LNCaP clone FGC (cell line): ENCODE data around the gene VMO1.

Source experiments
- DNase-seq: peaks from one replicate; pipeline ENCODE4 v3.0.0-alpha.2; 2011; ENCODE audit warnings: low read depth
- H3K4me3 ChIP-seq: 2 replicates; pipeline ENCODE4 v1.5.1; 2011; ENCODE audit warnings: mild to moderate bottlenecking, low read depth, low read length, control low read depth
- TF ChIP-seq, protein P1 (sequence below): IDR thresholded peaks from 2 replicates; pipeline ENCODE4 v1.5.1; 2012; ENCODE audit warnings: mild to moderate bottlenecking; ENCODE audit not compliant: control insufficient read depth, insufficient read depth; ENCODE audit errors: extremely low read depth

VMO1 gene

DNA sequence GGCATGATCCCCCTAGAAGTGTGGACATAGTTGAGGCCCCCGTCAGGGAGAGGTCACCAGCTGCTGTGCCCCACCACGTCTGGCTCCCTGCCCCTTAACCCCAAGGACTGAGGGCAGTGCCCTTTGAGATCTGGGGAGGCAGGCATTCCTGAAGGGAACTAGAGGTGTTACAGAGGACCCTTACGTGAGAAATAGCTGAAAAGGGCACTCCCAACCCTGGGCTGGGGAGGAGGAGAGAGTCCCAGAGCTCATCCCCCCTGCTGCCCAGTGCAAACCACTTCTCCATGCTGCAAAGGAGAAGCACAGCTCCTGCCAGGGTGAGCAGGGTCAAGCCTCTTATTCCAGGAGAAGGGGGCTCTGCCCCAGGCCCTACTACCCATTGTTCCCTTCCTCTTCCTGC, 36.7 kb upstream of the VMO1 start:
- TF ChIP-seq, protein P1, sequence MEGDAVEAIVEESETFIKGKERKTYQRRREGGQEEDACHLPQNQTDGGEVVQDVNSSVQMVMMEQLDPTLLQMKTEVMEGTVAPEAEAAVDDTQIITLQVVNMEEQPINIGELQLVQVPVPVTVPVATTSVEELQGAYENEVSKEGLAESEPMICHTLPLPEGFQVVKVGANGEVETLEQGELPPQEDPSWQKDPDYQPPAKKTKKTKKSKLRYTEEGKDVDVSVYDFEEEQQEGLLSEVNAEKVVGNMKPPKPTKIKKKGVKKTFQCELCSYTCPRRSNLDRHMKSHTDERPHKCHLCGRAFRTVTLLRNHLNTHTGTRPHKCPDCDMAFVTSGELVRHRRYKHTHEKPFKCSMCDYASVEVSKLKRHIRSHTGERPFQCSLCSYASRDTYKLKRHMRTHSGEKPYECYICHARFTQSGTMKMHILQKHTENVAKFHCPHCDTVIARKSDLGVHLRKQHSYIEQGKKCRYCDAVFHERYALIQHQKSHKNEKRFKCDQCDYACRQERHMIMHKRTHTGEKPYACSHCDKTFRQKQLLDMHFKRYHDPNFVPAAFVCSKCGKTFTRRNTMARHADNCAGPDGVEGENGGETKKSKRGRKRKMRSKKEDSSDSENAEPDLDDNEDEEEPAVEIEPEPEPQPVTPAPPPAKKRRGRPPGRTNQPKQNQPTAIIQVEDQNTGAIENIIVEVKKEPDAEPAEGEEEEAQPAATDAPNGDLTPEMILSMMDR = no peak
- DNase-seq = no peak
- H3K4me3 ChIP-seq = no peak overlapping the region

- H3K4me3 ChIP-seq = no peak overlapping the region
- DNase-seq = no peak
- TF ChIP-seq, protein P1 = no peak
Observed at GRCh38 chr17:4818276-4818675, 32.1 kb upstream of the VMO1 start.

DNA sequence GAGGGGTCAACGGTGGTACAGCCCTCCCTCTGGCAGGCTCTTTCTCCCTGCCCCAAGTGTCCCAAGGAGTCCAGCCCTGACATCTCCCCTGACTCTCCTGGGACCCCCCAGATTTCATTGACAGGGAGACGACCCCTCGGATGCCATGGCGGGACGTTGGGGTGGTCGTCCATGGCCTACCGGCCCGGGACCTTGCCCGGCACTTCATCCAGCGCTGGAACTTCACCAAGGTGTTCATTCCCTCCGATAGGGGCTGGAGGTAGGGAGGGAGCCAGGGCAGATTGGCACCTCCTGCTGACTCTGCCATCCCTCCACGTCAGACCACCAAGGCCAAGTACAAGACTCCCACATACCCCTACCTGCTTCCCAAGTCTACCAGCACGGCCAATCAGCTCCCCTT, 30.7 kb upstream of the VMO1 start:
- no peak for DNase-seq
- TF ChIP-seq, protein P1 = no peak
- no peak overlapping the region for H3K4me3 ChIP-seq

GRCh38 chr17:4815043-4815675, 29.0 kb upstream of the VMO1 start:
- no peak overlapping the region for H3K4me3 ChIP-seq
- TF ChIP-seq, protein P1 = no peak
- DNase-seq = no peak

DNA sequence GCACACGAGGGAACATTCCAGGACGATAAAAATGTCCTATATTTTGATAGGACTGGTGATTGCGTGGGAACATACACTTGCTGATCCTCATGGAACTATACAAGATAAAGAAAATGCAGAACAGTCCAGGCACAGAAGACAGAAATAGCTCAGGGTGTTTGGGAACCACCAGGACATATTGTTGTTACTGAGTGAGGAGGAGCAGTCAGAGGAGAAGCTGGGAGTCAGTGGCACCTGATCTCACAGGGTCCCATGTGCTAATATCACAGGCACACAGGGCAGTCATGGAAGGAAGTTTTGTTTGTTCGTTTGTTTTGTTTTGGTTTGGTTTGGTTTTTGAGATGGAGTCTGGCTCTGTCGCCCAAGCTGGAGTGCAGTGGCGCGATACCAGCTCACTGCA, 26.5 kb upstream of the VMO1 start:
- no peak for DNase-seq
- TF ChIP-seq, protein P1 = no peak
- H3K4me3 ChIP-seq = no peak overlapping the region

- no peak overlapping the region for H3K4me3 ChIP-seq
- DNase-seq = no peak
- TF ChIP-seq, protein P1 = no peak
Observed at GRCh38 chr17:4811471-4811870, 25.3 kb upstream of the VMO1 start.

- H3K4me3 ChIP-seq = no peak overlapping the region
- TF ChIP-seq, protein P1 = no peak
- DNase-seq = no peak
Observed at GRCh38 chr17:4810696-4811290, 24.6 kb upstream of the VMO1 start.
